KMS-11 (cell line): ENCODE measurements around the gene DSTYK.

Source experiments
- H2AFZ ChIP-seq: fragments of 200-600 bp; sonication (generic); 2 replicates; pipeline ENCODE4 v1.6.1; 2016; ENCODE audit warnings: antibody characterized with exemption, mixed run types, low read depth
- H3K27ac ChIP-seq: fragments of 200-600 bp; sonication (generic); 2 replicates; pipeline ENCODE4 v1.6.1; 2016; ENCODE audit warnings: mild to moderate bottlenecking, mixed run types
- H3K27me3 ChIP-seq: fragments of 200-600 bp; sonication (generic); 2 replicates; pipeline ENCODE4 v1.6.1; 2017; ENCODE audit warnings: mild to moderate bottlenecking, low read depth, mixed run types, moderate library complexity; ENCODE audit not compliant: insufficient read depth
- H3K36me3 ChIP-seq: fragments of 200-600 bp; sonication (generic); 2 replicates; pipeline ENCODE4 v1.6.1; 2017; ENCODE audit warnings: mild to moderate bottlenecking, mixed run types; ENCODE audit not compliant: insufficient read depth
- H3K4me1 ChIP-seq: fragments of 200-600 bp; sonication (generic); 2 replicates; pipeline ENCODE4 v1.6.1; 2016; ENCODE audit warnings: mild to moderate bottlenecking, low read depth, mixed run types; ENCODE audit not compliant: poor library complexity, severe bottlenecking
- H3K4me2 ChIP-seq: fragments of 200-600 bp; sonication (generic); 2 replicates; pipeline ENCODE4 v1.7.0; 2016; ENCODE audit warnings: mild to moderate bottlenecking, mixed run types
- H3K4me3 ChIP-seq: fragments of 200-600 bp; sonication (generic); IDR thresholded peaks from 2 replicates; pipeline ENCODE4 v1.6.1; 2017; ENCODE audit warnings: low read depth, low read length, mixed read lengths; ENCODE audit not compliant: insufficient read depth
- H3K79me2 ChIP-seq: fragments of 200-600 bp; sonication (generic); 2 replicates; pipeline ENCODE4 v1.6.1; 2016; ENCODE audit warnings: low read depth, mixed run types; ENCODE audit not compliant: insufficient read depth
- H3K9ac ChIP-seq: fragments of 200-600 bp; sonication (generic); 2 replicates; pipeline ENCODE4 v1.6.1; 2016; ENCODE audit warnings: mild to moderate bottlenecking, mixed run types
- H4K20me1 ChIP-seq: fragments of 200-600 bp; sonication (generic); 2 replicates; pipeline ENCODE4 v1.6.1; 2016; ENCODE audit warnings: mild to moderate bottlenecking, mixed run types; ENCODE audit not compliant: insufficient read depth
- TF ChIP-seq, protein P1 (sequence below): fragments of 200-600 bp; sonication (generic); conservative IDR thresholded peaks from 2 replicates; pipeline ENCODE4 v1.6.1; 2017; ENCODE audit warnings: low read depth, mild to moderate bottlenecking, antibody characterized with exemption, low read length, moderate library complexity, mixed read lengths

DSTYK gene

DNA sequence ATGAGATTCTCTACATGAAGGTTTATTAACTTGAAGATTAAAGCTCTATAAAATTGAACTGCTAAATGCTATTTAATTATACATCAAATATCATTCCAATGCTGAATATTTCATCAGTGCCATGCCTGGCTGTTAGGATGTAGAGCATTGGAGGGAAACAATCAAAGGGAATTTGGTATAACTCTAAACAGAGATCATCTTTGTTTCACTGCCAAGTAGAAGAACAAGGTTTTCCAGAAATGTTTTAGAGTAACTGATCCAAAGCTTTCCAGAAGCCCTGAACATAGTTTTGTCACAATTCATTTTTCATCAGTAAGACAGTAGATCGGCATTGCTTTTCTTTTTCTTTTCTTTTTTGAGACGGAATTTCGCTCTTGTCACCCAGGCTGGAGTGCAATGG is 5.9 kb upstream of the DSTYK start:
- H3K4me1 ChIP-seq: no peaks in the 10 kb centered on the region
- H3K4me2 ChIP-seq: no peak overlapping the region
- H3K27me3 ChIP-seq: no peaks in the 10 kb centered on the region
- no peaks in the 10 kb centered on the region for H3K36me3 ChIP-seq
- no peak overlapping the region for H3K9ac ChIP-seq
- H3K27ac ChIP-seq: no peak overlapping the region
- no peak overlapping the region for H2AFZ ChIP-seq
- TF ChIP-seq, protein P1, sequence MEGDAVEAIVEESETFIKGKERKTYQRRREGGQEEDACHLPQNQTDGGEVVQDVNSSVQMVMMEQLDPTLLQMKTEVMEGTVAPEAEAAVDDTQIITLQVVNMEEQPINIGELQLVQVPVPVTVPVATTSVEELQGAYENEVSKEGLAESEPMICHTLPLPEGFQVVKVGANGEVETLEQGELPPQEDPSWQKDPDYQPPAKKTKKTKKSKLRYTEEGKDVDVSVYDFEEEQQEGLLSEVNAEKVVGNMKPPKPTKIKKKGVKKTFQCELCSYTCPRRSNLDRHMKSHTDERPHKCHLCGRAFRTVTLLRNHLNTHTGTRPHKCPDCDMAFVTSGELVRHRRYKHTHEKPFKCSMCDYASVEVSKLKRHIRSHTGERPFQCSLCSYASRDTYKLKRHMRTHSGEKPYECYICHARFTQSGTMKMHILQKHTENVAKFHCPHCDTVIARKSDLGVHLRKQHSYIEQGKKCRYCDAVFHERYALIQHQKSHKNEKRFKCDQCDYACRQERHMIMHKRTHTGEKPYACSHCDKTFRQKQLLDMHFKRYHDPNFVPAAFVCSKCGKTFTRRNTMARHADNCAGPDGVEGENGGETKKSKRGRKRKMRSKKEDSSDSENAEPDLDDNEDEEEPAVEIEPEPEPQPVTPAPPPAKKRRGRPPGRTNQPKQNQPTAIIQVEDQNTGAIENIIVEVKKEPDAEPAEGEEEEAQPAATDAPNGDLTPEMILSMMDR: no peak
- no peaks in the 10 kb centered on the region for H4K20me1 ChIP-seq
- no peaks in the 10 kb centered on the region for H3K79me2 ChIP-seq
- no peak overlapping the region for H3K4me3 ChIP-seq

DNA sequence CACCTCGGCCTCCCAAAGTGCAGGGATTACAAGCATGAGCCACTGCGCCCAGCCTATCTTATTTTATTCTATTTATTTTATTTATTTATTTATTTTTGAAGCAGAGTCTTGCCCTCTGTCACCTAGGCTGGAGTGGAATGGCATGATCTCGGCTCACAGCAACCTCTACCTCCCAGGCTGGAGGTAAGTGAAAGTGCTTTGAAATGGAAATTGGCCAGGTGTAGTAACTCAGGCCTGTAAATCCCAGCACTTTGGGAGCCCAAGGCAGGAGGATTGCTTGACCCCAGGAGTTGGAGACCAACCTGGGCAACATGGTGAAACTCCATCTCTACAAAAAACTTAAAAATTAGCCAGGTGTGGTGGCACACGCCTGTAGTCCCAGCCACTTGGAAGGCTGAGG is 5.1 kb upstream of the DSTYK start:
- Histone ChIP-seq H3K36me3 (no peaks in the 10 kb centered on the region), H3K4me3 (no peak overlapping the region), H3K9ac (no peak overlapping the region), H4K20me1 (no peaks in the 10 kb centered on the region), H3K4me2 (no peak overlapping the region), H3K27ac (no peak overlapping the region), H2AFZ (no peak overlapping the region), H3K4me1 (peaks cover 5% of the 10 kb centered on the region), H3K27me3 (no peaks in the 10 kb centered on the region), H3K79me2 (no peaks in the 10 kb centered on the region)
- TF ChIP-seq, protein P1: no peak

DNA sequence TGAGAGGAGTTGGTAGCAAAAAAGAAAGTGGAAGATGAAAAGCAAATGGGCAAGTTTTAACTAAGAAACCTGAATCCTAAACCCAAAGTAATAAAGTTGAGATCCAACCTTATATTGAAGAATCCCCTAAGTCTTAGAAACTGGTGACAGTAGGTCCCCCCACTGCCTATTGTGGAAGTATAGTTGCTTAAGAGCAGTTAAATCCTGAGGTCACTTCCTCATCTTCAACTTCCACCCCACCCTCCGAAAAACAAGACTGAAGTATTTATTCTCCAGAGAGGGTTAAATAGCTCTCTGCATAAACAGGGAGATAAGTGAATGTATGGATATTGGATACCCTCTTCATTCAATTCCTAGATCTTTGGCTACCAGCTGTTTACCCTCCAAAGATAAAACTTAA is 3.3 kb upstream of the DSTYK start:
- Histone ChIP-seq H3K4me2 (no peak overlapping the region), H4K20me1 (no peaks in the 10 kb centered on the region), H3K9ac (no peak overlapping the region), H3K36me3 (no peaks in the 10 kb centered on the region), H3K27me3 (no peaks in the 10 kb centered on the region), H3K79me2 (peaks cover 11% of the 10 kb centered on the region; the same call in 1 of the 2 replicates), H3K4me3 (no peak overlapping the region), H3K27ac (no peak overlapping the region), H2AFZ (no peak overlapping the region), H3K4me1 (peaks cover 11% of the 10 kb centered on the region)
- TF ChIP-seq, protein P1: no peak

DNA sequence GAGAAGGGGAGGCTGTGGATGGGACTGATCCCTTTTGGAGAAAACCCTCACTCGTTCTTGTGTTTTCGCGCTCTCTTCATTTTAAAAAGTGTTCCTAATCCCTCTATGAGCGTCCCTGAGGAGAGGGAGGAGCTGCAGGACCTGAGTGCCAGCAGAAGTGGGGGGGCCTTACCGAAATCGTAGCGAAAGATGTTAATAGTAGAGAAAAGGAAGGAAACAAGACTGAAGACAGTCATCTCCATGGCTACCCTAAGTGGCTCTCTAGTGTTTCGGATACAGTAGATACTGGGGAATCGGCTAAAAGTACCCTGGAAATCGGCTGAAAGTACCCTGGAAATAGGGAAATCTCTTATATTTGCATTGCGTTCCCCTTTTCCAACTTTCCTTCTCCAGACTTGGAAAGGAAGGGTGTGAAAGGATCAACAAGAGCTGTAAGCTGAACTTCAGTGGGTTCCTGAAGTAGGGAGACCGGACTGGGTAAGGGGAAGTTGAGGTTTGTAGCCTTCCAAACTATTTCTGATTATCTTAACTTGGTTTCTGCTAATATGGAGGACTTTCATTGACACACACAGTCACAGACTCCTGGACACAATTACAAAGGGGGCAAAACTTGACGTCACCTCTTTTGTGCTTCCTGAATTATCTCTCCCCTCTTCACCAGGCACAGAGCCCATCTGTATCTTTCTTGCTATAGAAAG is 486 bp upstream of the DSTYK start:
- Histone ChIP-seq H3K36me3 (no peaks in the 10 kb centered on the region), H3K9ac (peak overlapping the region; percentile 75; the same call in 1 of the 2 replicates), H3K4me3 (no peak overlapping the region), H3K79me2 (peaks cover 30% of the 10 kb centered on the region), H3K27me3 (no peaks in the 10 kb centered on the region), H4K20me1 (no peaks in the 10 kb centered on the region), H2AFZ (peak overlapping the region; percentile 97), H3K4me1 (peaks cover 22% of the 10 kb centered on the region), H3K4me2 (peak overlapping the region; percentile 90), H3K27ac (peak overlapping the region; percentile 58; the same call in 1 of the 2 replicates)
- TF ChIP-seq, protein P1: no peak
